Measurements from ENCODE around the gene LEFTY1. TPM values are rescaled to one million over a fixed set of nuclear protein-coding genes. Genes with fewer than 3 reads are reported as not detected.

The LEFTY1 gene
- total and polyA plus RNA-seq, 2 of the 13 experiments (the other 11 are each of a cell fraction or from before 2014, with no cell fraction given) = 0.29 to 0.79 TPM

GRCh38 chr1:225849925-225850324 is 39.0 kb downstream of the LEFTY1 start (continued):
- TF ChIP-seq HNF1A (IDR thresholded peaks at IDR 0.05; ENCODE audit: low read depth) (no peak), HNF1A (CRISPR knock-in tag; IDR thresholded peaks at IDR 0.05; ENCODE audit: borderline replicate concordance) (no peak), POLR2A (IDR thresholded peaks at IDR 0.05; ENCODE audit: insufficient read depth in 1 of 2, low read depth in 2 of 2, low read length in 2 of 2) (0 out of 4 replicates have a peak, but pooled peaks of 1 of the 2 experiments have one; percentile 3), ZNF574 (CRISPR knock-in tag; IDR thresholded peaks at IDR 0.05) (no peak)
